ENCODE data around the gene RBM10.

RBM10 gene

DNA sequence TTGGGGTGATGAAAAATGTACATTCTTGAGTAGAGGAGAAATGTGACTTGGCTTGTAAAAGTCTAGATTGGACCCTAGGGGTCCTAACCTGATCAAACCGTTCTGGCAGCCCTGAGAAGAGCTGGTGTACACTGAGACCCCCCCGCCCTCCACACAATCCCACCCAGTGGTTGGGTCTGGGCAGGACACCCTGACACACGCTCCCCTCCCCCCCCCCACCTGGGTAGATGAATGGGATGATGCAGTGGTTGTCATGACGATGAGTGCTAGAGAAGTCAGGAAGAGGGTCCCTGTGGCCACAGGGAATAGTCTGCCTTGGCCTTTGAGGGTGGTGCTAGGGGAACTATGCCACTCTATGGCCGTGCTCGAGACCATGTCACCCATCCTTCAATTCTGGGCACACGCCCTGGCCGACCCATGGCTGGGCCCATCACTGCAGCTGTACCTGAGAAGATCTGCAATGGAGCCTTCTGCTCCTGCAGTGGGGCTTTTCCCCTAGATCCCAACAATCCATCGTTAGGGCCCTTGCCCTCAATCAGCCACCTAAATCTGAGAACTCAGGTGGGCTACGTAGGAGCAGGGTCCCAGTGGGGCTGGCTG lies 77.8 kb downstream of the RBM10 start:
- DNase-seq, result no peak

DNA sequence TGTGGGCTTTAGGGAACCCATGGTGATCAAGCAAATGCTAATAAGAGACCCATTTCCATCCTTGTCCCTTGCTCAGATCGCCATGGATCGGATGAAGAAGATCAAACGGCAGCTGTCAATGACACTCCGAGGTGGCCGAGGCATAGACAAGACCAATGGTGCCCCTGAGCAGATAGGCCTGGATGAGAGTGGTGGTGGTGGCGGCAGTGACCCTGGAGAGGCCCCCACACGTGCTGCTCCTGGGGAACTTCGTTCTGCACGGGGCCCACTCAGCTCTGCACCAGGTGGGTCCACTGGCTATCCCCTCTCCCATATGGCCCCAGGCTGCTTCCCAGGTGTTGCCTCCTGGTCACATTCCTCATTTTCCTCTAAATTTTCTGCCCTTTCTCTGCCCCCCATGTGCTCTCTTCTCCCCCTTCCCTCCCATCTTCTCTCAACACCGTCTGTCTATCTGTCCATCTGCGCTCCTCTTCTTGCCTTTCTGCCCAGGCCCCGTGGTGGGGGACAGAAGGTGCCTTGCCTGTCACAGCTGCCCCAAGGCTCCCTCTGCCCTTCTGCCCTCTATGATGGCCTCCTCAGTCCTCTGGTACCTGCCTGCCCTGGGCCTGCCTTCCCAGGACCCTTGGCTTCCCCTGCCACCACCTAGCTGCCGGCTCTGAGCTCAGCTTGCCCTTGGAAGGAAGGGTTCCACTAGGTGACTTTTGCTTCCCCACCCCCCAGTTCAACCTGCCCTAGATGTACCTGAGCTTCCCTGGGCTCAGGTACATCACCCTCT lies 78.6 kb downstream of the RBM10 start:
- DNase-seq, result no peak

- DNase-seq, result no peak
Measured at GRCh38 chrX:47224266-47224895, 79.4 kb downstream of the RBM10 start.

DNA sequence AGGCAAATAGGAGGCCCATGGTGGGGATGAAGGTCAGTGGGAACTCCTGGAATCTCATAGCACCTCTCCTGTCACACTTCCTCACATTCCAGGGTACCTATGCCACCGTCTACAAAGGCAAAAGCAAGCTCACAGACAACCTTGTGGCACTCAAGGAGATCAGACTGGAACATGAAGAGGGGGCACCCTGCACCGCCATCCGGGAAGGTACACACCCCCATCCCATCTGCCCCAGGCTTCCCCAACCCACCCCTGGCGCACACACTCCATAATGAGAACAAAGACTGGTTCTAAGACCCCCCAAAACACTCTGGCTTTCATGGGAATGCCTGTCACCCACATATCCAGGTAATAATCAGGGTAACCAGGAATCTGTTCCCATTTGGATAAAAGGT lies 79.9 kb downstream of the RBM10 start:
- DNase-seq, result no peak

DNA sequence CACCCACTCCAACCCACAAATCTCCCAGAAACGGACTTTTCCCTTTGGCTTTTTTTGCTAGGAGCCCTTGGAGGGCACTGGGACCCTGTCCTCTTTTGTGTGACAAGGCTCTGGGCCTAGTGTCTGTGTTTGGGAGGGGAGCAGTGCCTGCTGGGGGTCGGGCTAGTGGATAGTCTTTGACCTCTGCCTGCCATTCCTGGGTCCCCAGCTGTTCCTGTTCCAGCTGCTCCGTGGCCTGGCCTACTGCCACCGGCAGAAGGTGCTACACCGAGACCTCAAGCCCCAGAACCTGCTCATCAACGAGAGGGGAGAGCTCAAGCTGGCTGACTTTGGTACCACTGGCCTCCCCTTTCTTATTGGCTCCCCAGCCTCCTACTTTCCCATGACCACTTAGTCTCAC lies 81.0 kb downstream of the RBM10 start:
- no peak for DNase-seq

DNA sequence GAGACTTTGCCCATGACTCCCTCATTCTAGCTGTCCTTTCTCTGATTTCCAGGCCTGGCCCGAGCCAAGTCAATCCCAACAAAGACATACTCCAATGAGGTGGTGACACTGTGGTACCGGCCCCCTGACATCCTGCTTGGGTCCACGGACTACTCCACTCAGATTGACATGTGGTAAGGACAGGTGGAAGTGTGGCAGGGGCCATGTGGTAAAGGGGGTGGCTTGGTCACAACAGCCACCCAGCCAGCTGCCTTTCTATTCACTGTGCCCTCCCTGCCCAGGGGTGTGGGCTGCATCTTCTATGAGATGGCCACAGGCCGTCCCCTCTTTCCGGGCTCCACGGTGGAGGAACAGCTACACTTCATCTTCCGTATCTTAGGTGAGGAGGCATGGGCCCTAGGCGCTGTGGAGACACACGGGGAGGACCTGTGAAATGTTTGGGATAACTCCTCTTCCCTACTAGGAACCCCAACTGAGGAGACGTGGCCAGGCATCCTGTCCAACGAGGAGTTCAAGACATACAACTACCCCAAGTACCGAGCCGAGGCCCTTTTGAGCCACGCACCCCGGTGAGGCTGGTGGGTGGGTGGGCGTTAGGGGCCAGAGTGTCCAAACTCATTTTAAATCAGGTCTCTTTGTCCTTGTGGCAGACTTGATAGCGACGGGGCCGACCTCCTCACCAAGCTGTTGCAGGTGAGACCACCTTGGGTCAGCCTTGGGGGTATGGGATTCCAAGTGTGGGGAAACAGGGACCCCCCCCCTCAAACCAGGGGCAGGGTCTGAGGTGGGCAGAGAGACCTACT lies 81.7 kb downstream of the RBM10 start:
- DNase-seq, result no peak

GRCh38 chrX:47227334-47227583 lies 82.2 kb downstream of the RBM10 start:
- no peak for DNase-seq

DNA sequence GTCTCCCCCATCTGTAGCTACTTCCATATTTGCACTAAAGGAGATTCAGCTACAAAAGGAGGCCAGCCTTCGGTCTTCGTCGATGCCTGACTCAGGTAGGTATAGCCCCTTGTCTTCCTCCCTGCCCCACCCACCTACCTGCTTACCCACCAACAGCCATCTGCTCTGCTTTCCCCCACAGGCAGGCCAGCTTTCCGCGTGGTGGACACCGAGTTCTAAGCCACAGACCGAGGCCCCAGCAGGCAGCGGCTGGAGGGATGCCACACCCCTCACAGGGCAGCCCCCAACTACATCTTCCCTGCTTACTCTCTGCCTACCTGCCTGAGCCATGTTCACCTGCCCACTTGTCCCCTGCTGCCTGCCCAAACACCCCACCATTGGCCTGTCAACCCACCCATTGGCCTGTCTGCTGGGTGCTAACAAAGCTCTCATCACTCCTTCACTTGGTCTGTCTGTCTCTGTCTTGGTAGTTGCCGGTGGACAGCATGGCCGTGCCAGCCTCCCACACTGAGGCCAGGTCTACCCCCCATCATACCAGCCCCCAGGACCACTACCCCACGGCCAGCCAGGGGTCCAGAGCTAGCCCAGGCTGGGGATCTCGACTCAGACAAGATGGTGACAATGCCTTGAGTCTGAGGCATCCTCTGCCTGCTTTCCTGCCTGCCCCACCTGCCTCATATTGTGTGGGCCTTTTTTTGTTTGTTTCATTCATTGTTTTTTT lies 83.7 kb downstream of the RBM10 start:
- DNase-seq, result no peak

DNA sequence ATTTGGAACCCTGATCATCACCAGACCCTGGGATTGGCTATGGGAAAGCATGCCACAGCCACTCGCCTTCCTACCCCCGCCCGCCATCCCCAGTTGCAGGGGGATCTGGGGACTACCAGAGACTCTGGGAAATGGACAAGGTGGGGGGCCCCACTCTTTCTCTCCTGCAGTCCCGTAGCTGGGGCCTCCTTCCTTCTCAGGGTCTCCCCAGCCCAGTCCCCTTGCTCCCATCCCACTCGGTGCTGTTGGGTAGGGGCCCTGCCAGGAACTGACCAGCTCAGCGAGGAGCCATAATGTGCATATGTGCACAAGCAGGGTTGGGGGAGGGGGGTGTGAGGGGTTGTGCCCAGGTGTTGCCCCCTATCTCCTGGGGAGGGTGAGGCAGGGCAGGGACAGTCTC lies 84.4 kb downstream of the RBM10 start:
- no peak for DNase-seq

DNA sequence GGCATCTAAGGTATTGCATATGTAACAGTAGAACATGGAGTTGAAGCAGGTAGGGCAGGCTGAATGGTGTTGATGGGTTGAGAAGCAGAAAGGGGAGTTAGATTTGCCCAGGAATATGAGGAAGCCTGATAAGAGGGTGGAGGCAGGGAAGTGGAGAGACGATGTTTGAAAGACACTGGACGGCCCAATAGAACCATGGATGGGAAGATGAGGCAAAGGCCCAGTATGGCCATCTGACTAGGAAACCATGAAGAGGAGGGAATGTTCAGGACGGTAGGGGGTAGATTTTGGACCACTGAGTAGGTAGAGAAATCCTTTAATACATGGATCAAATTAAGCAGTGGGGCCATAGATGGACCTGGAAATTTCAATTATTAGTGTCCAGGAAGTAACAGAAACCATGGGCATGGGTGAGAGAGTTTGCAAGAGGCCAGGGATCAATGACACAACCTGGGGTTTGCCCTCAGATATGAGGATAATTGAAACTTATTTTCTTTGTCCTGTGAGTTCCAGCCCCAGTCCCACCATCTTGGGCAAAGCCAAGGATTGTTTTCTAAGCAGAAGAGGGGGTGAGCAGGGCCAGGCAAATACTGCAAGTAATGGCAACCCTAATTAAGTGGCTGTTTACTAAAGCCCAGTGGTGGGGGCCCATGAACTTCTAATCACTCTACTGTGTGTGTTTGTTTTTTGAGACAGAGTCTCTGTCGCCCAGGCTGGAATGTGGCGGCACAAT lies 85.3 kb downstream of the RBM10 start:
- DNase-seq, result no peak

DNA sequence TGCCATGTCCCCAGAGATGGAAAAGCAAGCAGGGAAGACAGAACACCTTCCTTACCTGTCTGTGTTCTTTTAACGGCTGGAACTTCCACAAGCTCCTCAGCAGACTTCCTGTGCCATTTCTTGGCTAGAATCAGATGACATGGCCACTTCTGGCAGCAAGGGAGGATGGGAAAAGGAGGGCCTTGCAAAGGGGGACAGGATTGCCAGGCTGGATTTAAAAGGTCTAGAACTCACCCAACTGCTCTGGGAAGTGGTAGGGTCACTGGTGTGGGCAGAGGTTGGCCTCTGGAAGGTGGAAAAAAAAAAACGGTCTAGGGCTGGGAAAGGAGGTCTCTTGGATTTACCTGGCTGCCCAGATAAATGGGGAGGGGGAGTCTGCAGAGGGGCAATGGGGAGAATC lies 86.1 kb downstream of the RBM10 start:
- DNase-seq, result no peak

- DNase-seq, result peak; percentile 12
Measured at GRCh38 chrX:47232197-47232802, 87.3 kb downstream of the RBM10 start.

GRCh38 chrX:47232803-47233332 lies 87.8 kb downstream of the RBM10 start, which contains the start of gene USP11:
Gene USP11 (plus strand): TSS chrX:47233009. CDS start chrX:47233044, 35 bp downstream.
- DNase-seq, result peak; percentile 75

DNA sequence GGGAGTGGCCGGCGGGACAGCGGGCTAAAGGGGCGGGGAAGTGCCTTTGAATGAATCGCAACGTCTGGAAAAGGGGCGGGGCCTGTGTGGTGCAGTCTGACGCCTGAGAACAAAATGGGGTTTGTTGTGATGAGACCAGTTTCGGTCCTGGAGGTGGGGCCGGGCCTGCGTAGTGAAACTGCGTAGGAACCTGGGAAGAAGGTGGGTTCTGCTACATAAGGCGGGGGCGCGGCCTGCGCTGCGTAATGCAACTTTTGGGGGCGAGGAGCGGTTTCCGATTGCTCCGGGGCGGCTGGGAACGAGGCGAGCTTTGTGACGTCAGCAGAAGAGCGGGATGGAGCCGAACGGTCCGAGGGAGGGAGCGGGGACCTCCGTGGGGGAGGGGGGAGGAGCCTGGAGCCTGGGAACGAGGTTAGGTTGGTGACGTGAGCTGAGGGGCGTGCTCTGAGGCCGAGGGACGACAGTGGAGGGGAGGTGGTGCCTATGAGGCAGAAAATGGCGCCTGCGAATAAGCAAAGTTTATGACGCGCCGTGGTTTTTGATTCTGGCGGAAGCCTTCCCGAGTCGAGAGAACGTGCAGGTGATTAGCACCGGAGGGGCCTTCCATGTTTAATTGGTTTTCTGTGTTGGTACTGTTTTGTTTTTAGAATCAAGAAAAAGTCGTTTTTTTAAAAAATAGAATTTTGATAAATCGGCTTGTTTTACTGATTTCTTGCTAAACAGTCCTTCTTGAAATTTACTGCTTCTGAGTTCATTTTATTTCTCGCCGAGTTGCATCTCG lies 88.5 kb downstream of the RBM10 start:
- DNase-seq, result peak; percentile 95

- DNase-seq, result no peak
Measured at GRCh38 chrX:47234583-47234982, 89.6 kb downstream of the RBM10 start.

DNA sequence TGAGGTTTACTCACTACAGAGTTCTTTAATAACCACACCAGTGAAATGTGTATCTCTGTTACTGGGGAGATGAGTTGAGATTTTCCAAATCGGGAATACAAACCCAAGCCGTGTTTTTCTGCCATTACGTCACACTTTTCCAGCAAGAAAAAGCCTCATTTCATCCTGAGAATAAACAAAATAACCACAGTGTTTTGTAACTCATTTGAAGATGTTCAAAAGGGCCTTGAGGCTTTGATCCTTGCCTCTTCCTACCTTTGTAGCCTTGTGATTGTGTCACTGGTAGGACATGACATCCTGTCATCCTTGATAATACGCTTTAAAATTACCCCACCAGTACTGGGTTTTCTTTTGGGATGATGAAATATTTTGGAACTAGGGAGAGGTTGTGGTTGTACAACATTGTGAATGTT lies 90.7 kb downstream of the RBM10 start:
- no peak for DNase-seq

All from NCI-H69 (cell line).